GM23338 (cell line): ENCODE results near the gene ESYT2. TPM values are rescaled to one million over a fixed set of nuclear protein-coding genes. Genes with fewer than 3 reads are reported as not detected.
A peak's percentile ranks its signal among the peaks of the same experiment; 100 is the strongest.

Experiments used
- ATAC-seq: fragments of 200-7000 bp; cut with Tn5 transposase; 3 replicates; pipeline ENCODE4 v1.9.1; 2020
- DNase-seq: peaks from one replicate; pipeline ENCODE4 v3.0.0-alpha.2; 2015; ENCODE audit warnings: low spot score
- H2AFZ ChIP-seq: fragments of 200-600 bp; sonication (generic); 2 replicates; pipeline ENCODE4 v1.8.0; 2016; ENCODE audit warnings: antibody characterized with exemption, mild to moderate bottlenecking, moderate library complexity
- H3F3A ChIP-seq: fragments of 200-600 bp; sonication (generic); replicated peaks from 2 replicates; pipeline ENCODE4 v1.8.0; 2017; ENCODE audit warnings: antibody characterized with exemption, mixed run types, low read depth
- H3K27ac ChIP-seq: fragments of 200-600 bp; sonication (generic); 2 replicates; pipeline ENCODE4 v1.6.1; 2016; ENCODE audit warnings: low read depth
- H3K27me3 ChIP-seq: fragments of 200-600 bp; sonication (generic); 2 replicates; pipeline ENCODE4 v1.8.0; 2016; ENCODE audit warnings: mild to moderate bottlenecking, mixed run types, moderate library complexity; ENCODE audit not compliant: insufficient read depth
- H3K36me3 ChIP-seq: fragments of 200-600 bp; sonication (generic); 2 replicates; pipeline ENCODE4 v1.8.0; 2016; ENCODE audit warnings: mild to moderate bottlenecking; ENCODE audit not compliant: insufficient read depth
- H3K4me1 ChIP-seq: fragments of 200-600 bp; sonication (generic); 2 replicates; pipeline ENCODE4 v1.8.0; 2016; ENCODE audit warnings: mild to moderate bottlenecking, moderate library complexity; ENCODE audit not compliant: insufficient read depth
- H3K4me2 ChIP-seq: fragments of 200-600 bp; sonication (generic); 2 replicates; pipeline ENCODE4 v1.7.1; 2017; ENCODE audit warnings: mixed run types
- H3K4me3 ChIP-seq: fragments of 200-600 bp; sonication (generic); 2 replicates; pipeline ENCODE4 v1.6.1; 2016; ENCODE audit warnings: mixed run types
- H3K79me2 ChIP-seq: fragments of 200-600 bp; sonication (generic); replicated peaks from 2 replicates; pipeline ENCODE4 v1.8.0; 2017; ENCODE audit warnings: mild to moderate bottlenecking; ENCODE audit not compliant: insufficient read depth
- H3K9me2 ChIP-seq: fragments of 200-600 bp; sonication (generic); 2 replicates; pipeline ENCODE4 v1.8.0; 2017; ENCODE audit not compliant: insufficient read depth
- H4K20me1 ChIP-seq: fragments of 200-600 bp; sonication (generic); replicated peaks from 2 replicates; pipeline ENCODE4 v1.8.0; 2017; ENCODE audit warnings: mild to moderate bottlenecking; ENCODE audit not compliant: insufficient read depth
- H3K27ac Mint-ChIP-seq: 2 replicates; pipeline ENCODE4 v1.8.0; 2020; ENCODE audit warnings: inconsistent platforms, mild to moderate bottlenecking, moderate library complexity, mixed read lengths
- H3K27me3 Mint-ChIP-seq: 3 replicates; pipeline ENCODE4 v1.8.0; 2022; ENCODE audit warnings: low read depth, mild to moderate bottlenecking, moderate library complexity, mixed read lengths, inconsistent platforms; ENCODE audit not compliant: insufficient read depth, poor library complexity
- H3K36me3 Mint-ChIP-seq: 3 replicates; pipeline ENCODE4 v1.8.0; 2021; ENCODE audit warnings: low read depth, mild to moderate bottlenecking, inconsistent platforms, moderate library complexity, mixed read lengths
- H3K4me1 Mint-ChIP-seq: 3 replicates; pipeline ENCODE4 v1.8.0; 2020; ENCODE audit warnings: mild to moderate bottlenecking, inconsistent platforms, mixed read lengths
- H3K4me3 Mint-ChIP-seq: 3 replicates; pipeline ENCODE4 v1.8.0; 2021; ENCODE audit warnings: moderate library complexity, mild to moderate bottlenecking, inconsistent platforms, mixed read lengths
- H3K9me3 Mint-ChIP-seq: 3 replicates; pipeline ENCODE4 v1.8.0; 2020; ENCODE audit warnings: moderate library complexity, mild to moderate bottlenecking, inconsistent platforms, mixed read lengths
- CREB1 ChIP-seq: fragments of 250-450 bp; sonication (Bioruptor Pico); IDR thresholded peaks from 2 replicates; pipeline ENCODE4 v1.5.0; 2020; ENCODE audit warnings: low read depth, mild to moderate bottlenecking, moderate library complexity
- CTCF ChIP-seq, 2 experiments: fragments of 200-600 bp in 1 of 2; sonication (generic) in 1 of 2; conservative IDR thresholded peaks; 2 replicates each; pipeline versions ENCODE4 v1.5.1 to v1.6.1; 2016 to 2017; ENCODE audit warnings: antibody characterized with exemption in 2 of 2, low read depth in 2 of 2, mild to moderate bottlenecking in 2 of 2, moderate library complexity in 1 of 2
- EZH2 ChIP-seq: fragments of 200-600 bp; sonication (generic); IDR thresholded peaks from one replicate; pipeline ENCODE4 v1.8.0; 2017; ENCODE audit warnings: antibody characterized with exemption, mild to moderate bottlenecking, low read depth; ENCODE audit not compliant: unreplicated experiment
- EZH2phosphoT487 ChIP-seq: fragments of 200-600 bp; sonication (generic); IDR thresholded peaks from one replicate; pipeline ENCODE4 v1.8.1; 2018; ENCODE audit warnings: antibody characterized with exemption; ENCODE audit not compliant: unreplicated experiment
- JUNB ChIP-seq: IDR thresholded peaks from one replicate; pipeline ENCODE4 v1.6.1; 2016; ENCODE audit warnings: antibody characterized with exemption; ENCODE audit not compliant: unreplicated experiment
- NANOG ChIP-seq: IDR thresholded peaks from 2 replicates; pipeline ENCODE4 v1.6.1; 2016; ENCODE audit warnings: antibody characterized with exemption, borderline replicate concordance
- POLR2AphosphoS5 ChIP-seq: IDR thresholded peaks from 2 replicates; pipeline ENCODE4 v1.6.1; 2016; ENCODE audit warnings: antibody characterized with exemption, low read depth
- REST ChIP-seq: IDR thresholded peaks from one replicate; pipeline ENCODE4 v1.6.1; 2018; ENCODE audit warnings: antibody characterized with exemption; ENCODE audit not compliant: unreplicated experiment
- STAT1 ChIP-seq: IDR thresholded peaks from one replicate; pipeline ENCODE4 v1.6.1; 2016; ENCODE audit warnings: antibody characterized with exemption; ENCODE audit not compliant: unreplicated experiment
- ZNF114 ChIP-seq: fragments of 250-450 bp; sonication (Bioruptor Pico); IDR thresholded peaks from 2 replicates; pipeline ENCODE4 v1.5.0; 2020; ENCODE audit warnings: mild to moderate bottlenecking, moderate library complexity
- ZNF331 ChIP-seq: fragments of 250-450 bp; sonication (Bioruptor Pico); IDR thresholded peaks from 2 replicates; pipeline ENCODE4 v1.5.0; 2020; ENCODE audit warnings: low read depth, mild to moderate bottlenecking, moderate library complexity
- ZNF462 ChIP-seq: fragments of 250-450 bp; sonication (Bioruptor Pico); IDR thresholded peaks from 2 replicates; pipeline ENCODE4 v1.5.0; 2020; ENCODE audit warnings: mild to moderate bottlenecking, moderate library complexity
- polyA plus RNA-seq: library from polyadenylated mRNA; unstranded; fragments of >200 nt; fragmentation: Nextera tagmentation; extraction: Ambion mirVana; gene quantifications from 2 replicates; pipeline ENCODE4 v1.2.1, GENCODE V29; 2016
- total RNA-seq: library from RNA; depleted of rRNA; stranded (reverse); fragments of >200 nt; shearing (Covaris generic); gene quantifications from 2 replicates; pipeline ENCODE4 v1.2.3, GENCODE V29; 2014
- TF ChIP-seq, protein P1 (sequence below): IDR thresholded peaks from 2 replicates; pipeline ENCODE4 v1.6.1; 2016; ENCODE audit warnings: antibody characterized with exemption

The ESYT2 gene
- total and polyA plus RNA-seq, 2 experiments from 2014 or later = 9.6 to 52.7 TPM

DNA sequence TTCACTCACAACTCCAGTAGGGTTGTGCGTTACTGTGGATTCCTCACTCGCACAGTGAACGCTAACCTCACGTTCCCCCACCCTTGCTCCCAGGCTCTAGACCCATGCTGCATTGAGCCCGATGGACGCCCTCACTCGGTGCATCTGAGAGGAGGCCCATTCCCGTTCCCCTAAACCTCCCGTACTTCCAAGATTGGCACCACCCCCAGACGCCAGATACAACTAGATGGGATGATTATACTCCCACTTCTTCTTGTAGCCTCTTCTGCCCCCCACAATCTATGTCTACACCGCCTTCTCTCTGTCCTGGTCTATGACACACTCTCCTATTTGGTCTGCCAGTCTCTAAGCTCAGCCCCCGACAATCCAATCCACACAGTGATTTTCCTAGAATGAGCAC is 67.4 kb downstream of the ESYT2 start:
- Histone ChIP-seq H3K4me2 (no peak overlapping the region), H3K36me3 (peaks cover 8% of the 10 kb centered on the region; the same call in 1 of the 2 replicates), H4K20me1 (no peaks in the 10 kb centered on the region), H3K27me3 (no peaks in the 10 kb centered on the region), H3F3A (no peaks in the 10 kb centered on the region), H3K27ac (no peak overlapping the region), H3K79me2 (no peaks in the 10 kb centered on the region), H3K9me2 (no peaks in the 10 kb centered on the region), H3K4me1 (no peaks in the 10 kb centered on the region), H2AFZ (no peak overlapping the region), H3K4me3 (no peak overlapping the region)
- DNase-seq = no peak
- peak; percentile 22; the same call in 2 of the 3 replicates for ATAC-seq
- no peak for TF ChIP-seq REST
- TF ChIP-seq CTCF (conservative IDR thresholded peaks at IDR 0.05; ENCODE audit: low read depth in 2 of 2) = no peak
- TF ChIP-seq, protein P1, sequence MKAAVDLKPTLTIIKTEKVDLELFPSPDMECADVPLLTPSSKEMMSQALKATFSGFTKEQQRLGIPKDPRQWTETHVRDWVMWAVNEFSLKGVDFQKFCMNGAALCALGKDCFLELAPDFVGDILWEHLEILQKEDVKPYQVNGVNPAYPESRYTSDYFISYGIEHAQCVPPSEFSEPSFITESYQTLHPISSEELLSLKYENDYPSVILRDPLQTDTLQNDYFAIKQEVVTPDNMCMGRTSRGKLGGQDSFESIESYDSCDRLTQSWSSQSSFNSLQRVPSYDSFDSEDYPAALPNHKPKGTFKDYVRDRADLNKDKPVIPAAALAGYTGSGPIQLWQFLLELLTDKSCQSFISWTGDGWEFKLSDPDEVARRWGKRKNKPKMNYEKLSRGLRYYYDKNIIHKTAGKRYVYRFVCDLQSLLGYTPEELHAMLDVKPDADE = no peak
- no peak for TF ChIP-seq POLR2AphosphoS5
- TF ChIP-seq EZH2phosphoT487 = no peak
- no peak for TF ChIP-seq ZNF462 (CRISPR knock-in tag)
- no peak for TF ChIP-seq ZNF331 (CRISPR knock-in tag)
- TF ChIP-seq EZH2 = no peak
- no peak for TF ChIP-seq ZNF114 (CRISPR knock-in tag)
- no peak for TF ChIP-seq CREB1 (CRISPR knock-in tag)
- TF ChIP-seq STAT1 = no peak
- no peak for TF ChIP-seq JUNB
- TF ChIP-seq NANOG = no peak
- Mint-ChIP-seq H3K9me3 (no peaks in the 10 kb centered on the region), H3K36me3 (peaks cover 42% of the 10 kb centered on the region), H3K27ac (0 out of 2 replicates have a peak overlapping the region, but pooled peaks have one; percentile 13), H3K4me3 (no peak overlapping the region), H3K27me3 (no peaks in the 10 kb centered on the region), H3K4me1 (no peaks in the 10 kb centered on the region)
